Common myeloid progenitor, CD34-positive (primary cell): ENCODE results near the gene SENP8.

Source experiments
- CTCF ChIA-PET: fragments of 350-600 bp; sonication (Branson Sonifier 250); formaldehyde crosslinking; loops from one replicate; lab custom pipeline; 2021; ENCODE audit warnings: antibody characterized with exemption; lab: Charles Lee
- POLR2A ChIA-PET: fragments of 350-600 bp; sonication (Branson Sonifier 250); formaldehyde crosslinking; loops from one replicate; lab custom pipeline; 2021; ENCODE audit warnings: antibody characterized with exemption; lab: Charles Lee
- DNase-seq, 3 donors: peaks; one replicate each; pipeline versions ENCODE4 v3.0.0 to v3.0.0-alpha.2; 2013
- H3K27ac ChIP-seq, 2 experiments: 1 replicate in 1 of 2; 2 replicates in 1 of 2; pipeline ENCODE4 v1.7.0; 2013; ENCODE audit warnings: inconsistent platforms in 2 of 2, low read length in 2 of 2, mild to moderate bottlenecking in 2 of 2, low read depth in 1 of 2, moderate library complexity in 1 of 2; ENCODE audit not compliant: severe bottlenecking in 2 of 2, insufficient read depth in 1 of 2, poor library complexity in 1 of 2
- H3K27me3 ChIP-seq, 5 experiments: replicated peaks in 2 of 5; 1 replicate in 3 of 5; 2 replicates in 2 of 5; pipeline versions ENCODE4 v1.6.1 to v1.7.0; 2013; ENCODE audit warnings: low read length in 4 of 5, mild to moderate bottlenecking in 2 of 5, moderate library complexity in 2 of 5, inconsistent platforms in 1 of 5; ENCODE audit not compliant: insufficient read depth in 5 of 5, control insufficient read depth in 4 of 5
- H3K36me3 ChIP-seq, 4 experiments: 1 replicate in 2 of 4; 2 replicates in 2 of 4; pipeline versions ENCODE4 v1.6.1 to v1.7.0; 2013; ENCODE audit warnings: low read length in 3 of 4, control low read depth in 1 of 4, mild to moderate bottlenecking in 1 of 4; ENCODE audit not compliant: control insufficient read depth in 4 of 4, insufficient read depth in 4 of 4
- H3K4me1 ChIP-seq, 4 experiments: 1 replicate in 3 of 4; 2 replicates in 1 of 4; pipeline versions ENCODE4 v1.6.1 to v1.7.1; 2013; ENCODE audit warnings: low read length in 3 of 4, mild to moderate bottlenecking in 3 of 4, control low read depth in 1 of 4, inconsistent platforms in 1 of 4, moderate library complexity in 1 of 4; ENCODE audit not compliant: control insufficient read depth in 4 of 4, insufficient read depth in 4 of 4; ENCODE audit errors: control extremely low read depth in 1 of 4
- H3K4me3 ChIP-seq, 7 experiments: 1 replicate in 4 of 7; 2 replicates in 3 of 7; pipeline versions ENCODE4 v1.5.1 to v1.7.0; 2013; ENCODE audit warnings: mild to moderate bottlenecking in 7 of 7, low read length in 6 of 7, moderate library complexity in 6 of 7, inconsistent platforms in 2 of 7, low read depth in 2 of 7, control low read depth in 1 of 7; ENCODE audit not compliant: insufficient read depth in 4 of 7, control insufficient read depth in 1 of 7; ENCODE audit errors: extremely low read depth in 1 of 7
- H3K9me3 ChIP-seq, 5 experiments: 1 replicate in 4 of 5; 2 replicates in 1 of 5; pipeline versions ENCODE4 v1.6.1 to v1.7.1; 2013; ENCODE audit warnings: low read length in 4 of 5, mild to moderate bottlenecking in 2 of 5, inconsistent platforms in 1 of 5, low read depth in 1 of 5, moderate library complexity in 1 of 5; ENCODE audit not compliant: control insufficient read depth in 4 of 5, insufficient read depth in 2 of 5; ENCODE audit errors: control extremely low read depth in 1 of 5
- WGBS: methylation state at CpG from one replicate; pipeline ENCODE4 v1.1.5; 2013; ENCODE audit not compliant: insufficient coverage; 5-methylcytosine and 5-hydroxymethylcytosine counted together

The SENP8 gene

GRCh38 chr15:72179950-72180581 lies 61.9 kb downstream of the SENP8 start:
- Histone ChIP-seq H3K36me3 (no peaks in the 10 kb centered on the region), H3K27me3 (peaks cover 2 to 27% (median 13%) of the 10 kb centered on the region in 5 experiments), H3K9me3 (no peaks in the 10 kb centered on the region), H3K4me3 (no peak overlapping the region), H3K4me1 (peaks cover 0 to 10% (median 4%) of the 10 kb centered on the region in 4 experiments), H3K27ac (no peak overlapping the region)
- 95% methylated on average over 14 of the region's 16 CpGs for WGBS
- no peak for DNase-seq
- CTCF ChIA-PET = no interaction called here
- POLR2A ChIA-PET = no interaction called here

GRCh38 chr15:72180761-72181324 lies 62.6 kb downstream of the SENP8 start:
- POLR2A ChIA-PET = no interaction called here
- Histone ChIP-seq H3K4me1 (peaks cover 0 to 10% (median 4%) of the 10 kb centered on the region in 4 experiments), H3K27me3 (peaks cover 4 to 33% (median 15%) of the 10 kb centered on the region in 5 experiments), H3K36me3 (no peaks in the 10 kb centered on the region), H3K27ac (no peak overlapping the region), H3K9me3 (no peaks in the 10 kb centered on the region), H3K4me3 (no peak overlapping the region)
- CTCF ChIA-PET = no interaction called here
- WGBS = 98% methylated on average over 5 of the region's 5 CpGs
- no peak for DNase-seq

GRCh38 chr15:72182244-72182643 lies 64.0 kb downstream of the SENP8 start:
- DNase-seq = no peak
- H3K4me1 ChIP-seq = peaks cover 0 to 10% (median 4%) of the 10 kb centered on the region in 4 experiments
- H3K27ac ChIP-seq = no peak overlapping the region
- no peaks in the 10 kb centered on the region for H3K9me3 ChIP-seq
- H3K4me3 ChIP-seq = no peak overlapping the region
- CTCF ChIA-PET = interaction anchor here (0.6 kb wide), 1 partner anchor 97 kb away, joined by 3 read pairs; no protein-coding TSS in a partner anchor
- POLR2A ChIA-PET = no interaction called here
- WGBS = no CpG with 5 or more reads among the region's 3 CpGs
- no peaks in the 10 kb centered on the region for H3K36me3 ChIP-seq
- peaks cover 4 to 33% (median 17%) of the 10 kb centered on the region in 5 experiments for H3K27me3 ChIP-seq

GRCh38 chr15:72182673-72183072 lies 64.5 kb downstream of the SENP8 start:
- Histone ChIP-seq H3K36me3 (no peaks in the 10 kb centered on the region), H3K9me3 (no peaks in the 10 kb centered on the region), H3K27me3 (peaks cover 4 to 33% (median 17%) of the 10 kb centered on the region in 5 experiments), H3K4me1 (peaks cover 0 to 10% (median 4%) of the 10 kb centered on the region in 4 experiments), H3K27ac (no peak overlapping the region), H3K4me3 (no peak overlapping the region)
- ChIA-PET CTCF (interaction anchor here (0.6 kb wide), 1 partner anchor 97 kb away, joined by 3 read pairs; no protein-coding TSS in a partner anchor), POLR2A (no interaction called here)
- WGBS = 95% methylated on average over 3 of the region's 3 CpGs
- DNase-seq = no peak

GRCh38 chr15:72183781-72184164 lies 65.6 kb downstream of the SENP8 start:
- ChIA-PET CTCF (no interaction called here), POLR2A (no interaction called here)

GRCh38 chr15:72184165-72184811 lies 66.1 kb downstream of the SENP8 start:
- POLR2A ChIA-PET = no interaction called here
- Histone ChIP-seq H3K9me3 (peaks cover 0 to 1% (median 0%) of the 10 kb centered on the region in 5 experiments), H3K4me1 (peaks cover 0 to 4% (median 4%) of the 10 kb centered on the region in 4 experiments), H3K4me3 (peak overlapping the region in 3 of 7 experiments; percentile 19 to 45 (median 19)), H3K27ac (no peak overlapping the region), H3K36me3 (no peaks in the 10 kb centered on the region), H3K27me3 (peaks cover 4 to 33% (median 17%) of the 10 kb centered on the region in 5 experiments)
- no peak for DNase-seq
- CTCF ChIA-PET = no interaction called here
- 11% methylated on average over 32 of the region's 34 CpGs for WGBS

More at GRCh38 chr15:72183781-72184164, 65.6 kb downstream of the SENP8 start:
- H3K9me3 ChIP-seq = no peaks in the 10 kb centered on the region
- peaks cover 4 to 33% (median 17%) of the 10 kb centered on the region in 5 experiments for H3K27me3 ChIP-seq
- 59% methylated on average over 8 of the region's 12 CpGs for WGBS
- no peaks in the 10 kb centered on the region for H3K36me3 ChIP-seq
- DNase-seq = no peak
- H3K4me1 ChIP-seq = peaks cover 0 to 4% (median 4%) of the 10 kb centered on the region in 4 experiments
- no peak overlapping the region for H3K27ac ChIP-seq
- no peak overlapping the region for H3K4me3 ChIP-seq
